Uterus (tissue), 4 donors: ENCODE measurements around the gene ABCC4. TPM values are rescaled to one million over a fixed set of nuclear protein-coding genes. Genes with fewer than 3 reads are reported as not detected.

Experiments
- DNase-seq, 2 donors: peaks; one replicate each; pipeline ENCODE4 v3.0.0-alpha.2; 2019 to 2020
- H3K27ac ChIP-seq, 2 donors: fragments of 200-600 bp; sonication (generic); 1 replicate in 1 of 2; 2 replicates in 1 of 2; pipeline ENCODE4 v1.5.1; 2016 to 2018
- H3K27me3 ChIP-seq, 2 donors: fragments of 200-600 bp; sonication (generic); one replicate each; pipeline ENCODE4 v1.5.1; 2018 to 2019; ENCODE audit warnings: control low read depth in 1 of 2
- H3K36me3 ChIP-seq, 2 donors: fragments of 200-600 bp; sonication (generic); one replicate each; pipeline ENCODE4 v1.5.1; 2019; ENCODE audit warnings: control low read depth in 1 of 2
- H3K4me1 ChIP-seq, 2 donors: fragments of 200-600 bp; sonication (generic); one replicate each; pipeline ENCODE4 v1.5.1; 2018 to 2019; ENCODE audit warnings: control low read depth in 1 of 2
- H3K4me3 ChIP-seq, 2 donors: fragments of 200-600 bp; sonication (generic); 1 replicate in 1 of 2; 2 replicates in 1 of 2; pipeline ENCODE4 v1.5.1; 2018 to 2019; ENCODE audit warnings: mild to moderate bottlenecking in 1 of 2
- H3K9me3 ChIP-seq, 2 donors: fragments of 200-600 bp; sonication (generic); one replicate each; pipeline ENCODE4 v1.5.1; 2019; ENCODE audit warnings: control low read depth in 1 of 2
- POLR2A ChIP-seq, 2 donors: fragments of 450-650 bp; IDR thresholded peaks; one replicate each; pipeline ENCODE4 v1.6.1; 2016; ENCODE audit warnings: antibody characterized with exemption in 2 of 2, mild to moderate bottlenecking in 1 of 2, moderate library complexity in 1 of 2
- intact Hi-C: fragments of 100-400 bp; cut with DNase I; formaldehyde crosslinking; loops from one replicate; pipeline ENCODE4 v1.15.1; 2023; ENCODE audit warnings: low total_unique reads
- total RNA-seq, 4 donors: library from RNA; depleted of rRNA in 3 of 4; stranded (reverse); fragments of >200 nt in 3 of 4; gene quantifications; one replicate each; pipeline versions ENCODE4 v1.1.0 to v1.2.4, GENCODE V29; 2014 to 2023
- TF ChIP-seq, protein P1 (sequence below), 4 experiments: fragments of 200-600 bp in 2 of 4; fragments of 450-650 bp in 2 of 4; sonication (generic) in 2 of 4; IDR thresholded peaks; one replicate each; pipeline ENCODE4 v1.5.1; 2016 to 2019; ENCODE audit warnings: antibody characterized with exemption in 4 of 4, mild to moderate bottlenecking in 2 of 4, moderate library complexity in 1 of 4
- donor health status: DM: yes; HTN: yes; CAD: no.

ABCC4 gene
- total RNA-seq, 4 donors from 2014 or later: 13.8 to 37.7 (median 25.3) TPM

DNA sequence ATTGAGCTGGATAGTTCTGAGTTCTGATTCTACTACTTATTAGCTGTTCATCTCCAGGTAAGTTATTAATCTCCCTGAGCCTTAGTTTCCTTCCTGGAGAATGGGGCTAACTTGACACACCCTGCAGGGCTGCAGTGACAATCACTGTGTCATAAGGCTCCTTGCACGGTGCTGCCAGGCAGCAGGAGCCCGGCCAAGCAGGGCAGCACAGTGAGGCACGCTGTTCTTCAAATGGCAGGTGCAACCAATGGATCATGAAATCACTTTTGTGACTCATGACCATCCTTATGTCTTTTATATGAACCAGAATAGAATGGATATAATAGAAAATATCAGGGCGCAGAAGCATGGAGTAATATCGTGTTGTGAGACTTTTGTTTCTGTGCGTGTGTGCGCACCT lies 242.6 kb downstream of the ABCC4 start:
- no peaks in the 10 kb centered on the region for H3K9me3 ChIP-seq
- H3K27ac ChIP-seq: no peak overlapping the region
- intact Hi-C loops: no loop called here
- no peaks in the 10 kb centered on the region for H3K4me1 ChIP-seq
- H3K27me3 ChIP-seq: no peaks in the 10 kb centered on the region
- H3K36me3 ChIP-seq: no peaks in the 10 kb centered on the region
- DNase-seq: no peak
- TF ChIP-seq POLR2A (IDR thresholded peaks at IDR 0.05): no peak
- TF ChIP-seq, protein P1, sequence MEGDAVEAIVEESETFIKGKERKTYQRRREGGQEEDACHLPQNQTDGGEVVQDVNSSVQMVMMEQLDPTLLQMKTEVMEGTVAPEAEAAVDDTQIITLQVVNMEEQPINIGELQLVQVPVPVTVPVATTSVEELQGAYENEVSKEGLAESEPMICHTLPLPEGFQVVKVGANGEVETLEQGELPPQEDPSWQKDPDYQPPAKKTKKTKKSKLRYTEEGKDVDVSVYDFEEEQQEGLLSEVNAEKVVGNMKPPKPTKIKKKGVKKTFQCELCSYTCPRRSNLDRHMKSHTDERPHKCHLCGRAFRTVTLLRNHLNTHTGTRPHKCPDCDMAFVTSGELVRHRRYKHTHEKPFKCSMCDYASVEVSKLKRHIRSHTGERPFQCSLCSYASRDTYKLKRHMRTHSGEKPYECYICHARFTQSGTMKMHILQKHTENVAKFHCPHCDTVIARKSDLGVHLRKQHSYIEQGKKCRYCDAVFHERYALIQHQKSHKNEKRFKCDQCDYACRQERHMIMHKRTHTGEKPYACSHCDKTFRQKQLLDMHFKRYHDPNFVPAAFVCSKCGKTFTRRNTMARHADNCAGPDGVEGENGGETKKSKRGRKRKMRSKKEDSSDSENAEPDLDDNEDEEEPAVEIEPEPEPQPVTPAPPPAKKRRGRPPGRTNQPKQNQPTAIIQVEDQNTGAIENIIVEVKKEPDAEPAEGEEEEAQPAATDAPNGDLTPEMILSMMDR (IDR thresholded peaks at IDR 0.05): no peak
- no peak overlapping the region for H3K4me3 ChIP-seq

GRCh38 chr13:95056266-95056665 lies 245.0 kb downstream of the ABCC4 start:
- H3K9me3 ChIP-seq: no peaks in the 10 kb centered on the region
- no peaks in the 10 kb centered on the region for H3K36me3 ChIP-seq
- no peaks in the 10 kb centered on the region for H3K4me1 ChIP-seq
- no peak for TF ChIP-seq POLR2A (IDR thresholded peaks at IDR 0.05)
- TF ChIP-seq, protein P1 (IDR thresholded peaks at IDR 0.05): no peak
- DNase-seq: no peak
- H3K4me3 ChIP-seq: no peak overlapping the region
- intact Hi-C loops: no loop called here
- H3K27ac ChIP-seq: no peak overlapping the region
- no peaks in the 10 kb centered on the region for H3K27me3 ChIP-seq

DNA sequence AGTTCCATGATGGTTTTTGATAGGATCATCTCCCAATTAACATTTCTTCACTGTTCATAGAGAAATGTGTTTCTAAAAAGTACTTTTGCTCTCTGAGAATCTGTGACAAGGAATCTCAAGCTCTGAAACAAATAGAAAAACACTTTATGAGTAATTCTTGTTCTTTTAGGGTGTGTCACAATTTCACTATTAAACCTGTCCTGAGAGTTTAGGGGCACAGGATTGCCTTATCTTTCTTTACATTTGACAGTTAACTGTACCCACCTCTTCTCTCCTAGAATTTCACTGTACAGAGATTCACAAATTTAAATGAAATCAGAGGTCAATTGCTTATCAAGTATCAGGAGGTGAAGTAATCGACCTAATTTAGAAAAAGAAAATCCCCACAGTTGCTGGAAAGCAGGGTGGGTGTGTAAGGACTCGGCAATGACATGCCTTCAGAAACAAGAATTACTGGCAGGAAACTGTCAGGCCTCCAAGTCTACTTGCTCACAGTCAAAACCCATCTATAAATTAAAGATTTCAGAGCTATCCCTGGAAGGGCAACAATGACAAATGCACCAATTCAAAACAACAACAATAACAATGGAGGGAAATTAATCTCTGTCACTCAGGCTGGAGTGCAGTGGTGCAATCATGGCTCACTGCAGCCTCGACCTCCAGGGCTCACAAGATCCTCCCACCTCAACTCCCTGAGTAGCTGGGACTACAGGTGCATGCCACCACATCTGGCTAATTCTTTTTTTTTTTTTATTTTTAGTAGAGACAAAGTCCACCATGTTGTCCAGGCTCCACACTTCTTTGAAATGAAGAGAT lies 250.2 kb downstream of the ABCC4 start:
- no peaks in the 10 kb centered on the region for H3K36me3 ChIP-seq
- no peak for DNase-seq
- intact Hi-C loops: no loop called here

GRCh38 chr13:95049772-95050171 lies 251.5 kb downstream of the ABCC4 start:
- TF ChIP-seq, protein P1 (IDR thresholded peaks at IDR 0.05): no peak
- TF ChIP-seq POLR2A (IDR thresholded peaks at IDR 0.05): no peak
- Histone ChIP-seq H3K4me3 (no peak overlapping the region), H3K27ac (no peak overlapping the region), H3K9me3 (no peaks in the 10 kb centered on the region), H3K36me3 (no peaks in the 10 kb centered on the region), H3K4me1 (no peaks in the 10 kb centered on the region), H3K27me3 (no peaks in the 10 kb centered on the region)
- no peak for DNase-seq
- intact Hi-C loops: no loop called here

More for the DNA sequence above, 250.2 kb downstream of the ABCC4 start:
- H3K4me1 ChIP-seq: no peaks in the 10 kb centered on the region
- no peaks in the 10 kb centered on the region for H3K27me3 ChIP-seq
- H3K27ac ChIP-seq: no peak overlapping the region
- TF ChIP-seq POLR2A (IDR thresholded peaks at IDR 0.05): no peak
- TF ChIP-seq, protein P1 (IDR thresholded peaks at IDR 0.05): no peak
- H3K9me3 ChIP-seq: no peaks in the 10 kb centered on the region
- no peak overlapping the region for H3K4me3 ChIP-seq

DNA sequence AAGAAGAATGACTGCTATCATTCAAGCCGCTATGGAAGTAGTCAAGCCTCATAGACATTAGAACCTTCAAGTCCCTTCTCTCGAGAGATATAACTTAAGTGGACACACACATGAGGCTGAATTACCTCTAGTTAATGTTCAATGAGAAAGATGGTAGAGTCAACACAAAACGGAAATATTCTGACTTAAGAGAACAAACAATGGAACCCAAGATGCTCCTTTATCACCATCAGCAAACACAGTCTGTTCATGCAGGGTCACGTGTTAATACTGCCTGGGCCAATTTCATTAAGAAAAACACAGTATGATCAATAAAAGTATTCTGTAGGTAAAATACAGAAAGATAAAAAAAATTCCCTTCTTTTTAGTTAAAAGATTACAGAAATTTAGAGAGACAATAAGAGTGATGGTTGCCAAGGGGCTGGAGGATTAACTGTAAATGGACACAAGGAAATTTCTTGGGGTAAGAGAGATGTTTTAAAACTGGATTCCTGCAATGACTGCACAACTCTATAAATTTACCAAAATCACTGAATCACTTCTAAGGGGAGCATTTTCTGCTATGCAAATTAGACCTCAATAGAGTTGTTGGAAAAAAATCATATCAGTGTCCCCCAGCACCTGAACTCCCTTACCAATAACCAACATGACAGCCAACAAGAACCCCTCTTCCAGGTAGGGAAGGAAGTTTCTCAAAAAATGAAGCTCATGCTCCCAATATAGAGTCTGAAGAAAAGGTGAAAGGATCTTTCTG lies 256.6 kb downstream of the ABCC4 start:
- TF ChIP-seq, protein P1 (IDR thresholded peaks at IDR 0.05): no peak
- TF ChIP-seq POLR2A (IDR thresholded peaks at IDR 0.05): no peak
- Histone ChIP-seq H3K4me3 (no peak overlapping the region), H3K27ac (no peak overlapping the region), H3K9me3 (no peaks in the 10 kb centered on the region), H3K4me1 (no peaks in the 10 kb centered on the region), H3K27me3 (no peaks in the 10 kb centered on the region), H3K36me3 (no peaks in the 10 kb centered on the region)
- intact Hi-C loops: no loop called here
- no peak for DNase-seq
